ENCODE results near the gene MAOB.

The MAOB gene

GRCh38 chrX:43860646-43861370 lies 21.4 kb downstream of the MAOB start:
- DNase-seq: no peak

- DNase-seq: no peak
Measured at GRCh38 chrX:43853225-43853828, 28.9 kb downstream of the MAOB start.

- DNase-seq: no peak
Measured at GRCh38 chrX:43850629-43851028, 31.6 kb downstream of the MAOB start.

- DNase-seq: no peak
Measured at GRCh38 chrX:43849173-43849572, 33.1 kb downstream of the MAOB start.

- no peak for DNase-seq
Measured at GRCh38 chrX:43847352-43847751, 34.9 kb downstream of the MAOB start.

GRCh38 chrX:43846558-43846957 lies 35.7 kb downstream of the MAOB start:
- DNase-seq: no peak

- no peak for DNase-seq
Measured at GRCh38 chrX:43845776-43846175, 36.5 kb downstream of the MAOB start.

GRCh38 chrX:43840265-43840664 lies 42.0 kb downstream of the MAOB start:
- DNase-seq: no peak

- no peak for DNase-seq
Measured at GRCh38 chrX:43836435-43837184, 45.6 kb downstream of the MAOB start.

GRCh38 chrX:43835559-43835958 lies 46.7 kb downstream of the MAOB start:
- DNase-seq: no peak

- DNase-seq: no peak
Measured at GRCh38 chrX:43827791-43828190, 54.5 kb downstream of the MAOB start.

- no peak for DNase-seq
Measured at GRCh38 chrX:43822014-43822413, 60.2 kb downstream of the MAOB start.

- no peak for DNase-seq
Measured at GRCh38 chrX:43817444-43817843, 64.8 kb downstream of the MAOB start.

GRCh38 chrX:43815209-43815608 lies 67.0 kb downstream of the MAOB start:
- no peak for DNase-seq

GRCh38 chrX:43813898-43814297 lies 68.4 kb downstream of the MAOB start:
- peak; percentile 9 for DNase-seq

- DNase-seq: no peak
Measured at GRCh38 chrX:43813319-43813718, 68.9 kb downstream of the MAOB start.

- no peak for DNase-seq
Measured at GRCh38 chrX:43809463-43809862, 72.8 kb downstream of the MAOB start.

- no peak for DNase-seq
Measured at GRCh38 chrX:43808231-43808630, 74.0 kb downstream of the MAOB start.

GRCh38 chrX:43805579-43805978 lies 76.7 kb downstream of the MAOB start:
- no peak for DNase-seq

GRCh38 chrX:43804021-43804420 lies 78.2 kb downstream of the MAOB start:
- no peak for DNase-seq

- no peak for DNase-seq
Measured at GRCh38 chrX:43785930-43786591, 96.2 kb downstream of the MAOB start.

- DNase-seq: no peak
Measured at GRCh38 chrX:43758044-43758443, 124.2 kb downstream of the MAOB start.

GRCh38 chrX:43756076-43756475 lies 126.2 kb downstream of the MAOB start:
- DNase-seq: no peak

GRCh38 chrX:43753637-43754036 lies 128.6 kb downstream of the MAOB start:
- no peak for DNase-seq
